ENCODE results near the gene ZNF486.
"Not testable (repeated sequence)": the region's sequence is repeated elsewhere in the genome, so short reads cannot be mapped to it uniquely, and the experiment has no call there.

Gene ZNF486

DNA sequence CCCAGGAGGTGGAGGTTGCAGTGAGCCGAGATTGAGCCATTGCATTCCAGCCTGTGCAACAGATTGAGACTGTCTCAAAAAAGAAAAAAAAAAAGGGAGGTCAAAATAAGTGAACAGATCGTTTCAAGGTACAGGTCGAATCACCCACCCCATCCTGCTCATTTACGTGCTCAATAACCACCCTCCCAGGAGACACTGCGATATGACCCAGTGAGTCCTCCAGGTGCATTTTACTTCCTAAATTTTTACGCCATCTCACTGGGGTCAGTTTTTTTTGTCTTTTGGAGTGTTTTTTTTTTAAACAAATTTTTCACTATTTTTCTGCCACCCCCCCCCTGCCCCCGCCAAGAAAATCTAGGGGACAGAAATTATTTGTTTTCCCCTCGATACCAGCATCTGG lies 68.1 kb downstream of the ZNF486 start:
- no peak for DNase-seq

- DNase-seq = peak; percentile 99
Measured at GRCh38 chr19:20237773-20238623, 71.0 kb downstream of the ZNF486 start.

- no peak for DNase-seq
Measured at GRCh38 chr19:20243629-20244028, 76.6 kb downstream of the ZNF486 start.

DNA sequence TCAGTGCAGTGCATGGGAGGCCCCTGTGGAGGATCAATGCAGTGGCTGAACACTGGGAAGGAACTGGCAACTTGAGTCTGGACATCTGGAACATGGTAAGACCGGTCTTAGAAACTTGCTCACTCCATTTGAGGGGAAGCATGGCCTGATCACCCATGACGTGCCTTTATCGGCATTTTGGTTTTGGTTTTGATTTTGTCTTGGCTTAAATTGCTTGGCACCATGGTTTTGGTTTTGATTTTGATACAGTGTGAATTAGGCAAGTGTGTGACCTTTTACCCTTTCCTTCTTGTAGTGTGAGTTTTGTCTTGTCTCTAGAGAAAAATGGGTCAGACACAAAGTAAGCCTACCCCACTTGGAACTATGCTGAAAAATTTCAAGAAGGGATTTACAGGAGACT lies 77.3 kb downstream of the ZNF486 start:
- no peak for DNase-seq

GRCh38 chr19:20245309-20245708 lies 78.3 kb downstream of the ZNF486 start:
- DNase-seq = no peak

GRCh38 chr19:20247016-20247683 lies 80.1 kb downstream of the ZNF486 start:
- peak; percentile 64 for DNase-seq

DNA sequence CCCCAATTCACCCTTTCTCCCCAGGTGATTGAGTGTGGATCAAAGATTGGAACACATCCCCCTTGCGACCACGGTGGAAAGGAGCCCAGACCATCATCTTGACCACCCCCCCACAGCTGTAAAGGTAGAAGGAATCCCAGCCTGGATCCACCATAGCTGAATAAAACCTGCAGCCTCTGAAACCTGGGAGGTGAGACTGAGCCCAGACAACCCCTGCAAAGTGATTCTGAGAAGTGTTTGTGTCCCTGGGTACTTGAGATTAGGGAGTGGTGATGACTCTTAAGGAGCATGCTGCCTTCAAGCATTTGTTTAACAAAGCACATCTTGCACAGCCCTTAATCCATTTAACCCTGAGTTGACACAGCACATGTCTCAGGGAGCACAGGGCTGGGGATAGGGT lies 81.2 kb downstream of the ZNF486 start:
- not testable (repeated sequence) for DNase-seq

Data from eye (tissue), 1 donor.